Measurements from ENCODE around the gene TCEA2.

The TCEA2 gene

DNA sequence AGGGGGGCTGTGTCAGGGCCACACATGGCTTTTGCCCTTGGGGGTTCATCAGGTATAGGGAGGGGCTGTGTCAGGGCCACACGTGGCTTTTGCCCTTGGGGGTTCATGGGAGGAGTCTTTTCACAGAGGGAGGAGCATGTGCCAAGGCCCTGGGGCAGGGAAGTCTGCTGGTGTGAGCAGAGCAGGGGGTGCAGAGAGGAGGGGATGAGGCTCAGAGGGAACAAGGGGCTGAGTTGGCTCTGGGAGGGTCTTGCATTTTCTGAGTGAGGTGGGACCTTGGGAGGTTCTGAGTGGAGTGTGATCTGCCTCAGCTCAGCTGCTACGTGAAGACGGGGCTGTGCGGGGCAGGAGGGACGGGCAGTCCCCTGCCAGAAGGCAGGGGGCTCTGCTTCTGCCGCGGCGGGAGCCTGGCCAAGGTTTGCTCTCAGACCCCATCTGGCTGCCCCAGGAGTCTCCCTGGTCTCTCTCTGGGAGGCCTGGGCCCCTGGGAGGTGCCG, 7.6 kb upstream of the TCEA2 start:
- H3K4me3 ChIP-seq, result no peak overlapping the region
- no peaks in the 10 kb centered on the region for H3K9me3 ChIP-seq (ENCODE audit: low read depth, low read length)
- no peak overlapping the region; the same call in 1 of the 2 replicates for H3K27ac ChIP-seq
- H3K9ac ChIP-seq (ENCODE audit: insufficient read length), result no peak overlapping the region
- no peaks in the 10 kb centered on the region for H3K36me3 ChIP-seq (ENCODE audit: insufficient read depth, low read length)
- TF ChIP-seq POLR2AphosphoS5 (IDR thresholded peaks at IDR 0.05; ENCODE audit: borderline replicate concordance, low read depth, low read length) (no peak), EZH2 (IDR thresholded peaks at IDR 0.05) (no peak), FOXP2 (optimal IDR thresholded peaks at IDR 0.05; ENCODE audit: control extremely low read depth, extremely low read length, insufficient read depth) (no peak)
- no peak for DNase-seq (ENCODE audit: low read depth, low spot score)

GRCh38 chr20:64055893-64056638, 6.9 kb upstream of the TCEA2 start:
- Histone ChIP-seq H3K9me3 (ENCODE audit: low read depth, low read length) (no peaks in the 10 kb centered on the region), H3K36me3 (ENCODE audit: insufficient read depth, low read length) (no peaks in the 10 kb centered on the region), H3K27ac (no peak overlapping the region), H3K9ac (ENCODE audit: insufficient read length) (no peak overlapping the region), H3K4me3 (no peak overlapping the region)
- no peak for DNase-seq (ENCODE audit: low read depth, low spot score)
- TF ChIP-seq POLR2AphosphoS5 (IDR thresholded peaks at IDR 0.05; ENCODE audit: borderline replicate concordance, low read depth, low read length) (no peak), FOXP2 (optimal IDR thresholded peaks at IDR 0.05; ENCODE audit: control extremely low read depth, extremely low read length, insufficient read depth) (no peak), EZH2 (IDR thresholded peaks at IDR 0.05) (no peak)

GRCh38 chr20:64056639-64056888, 6.4 kb upstream of the TCEA2 start:
- Histone ChIP-seq H3K27ac (no peak overlapping the region; the same call in 1 of the 2 replicates), H3K9me3 (ENCODE audit: low read depth, low read length) (no peaks in the 10 kb centered on the region), H3K4me3 (no peak overlapping the region), H3K36me3 (ENCODE audit: insufficient read depth, low read length) (no peaks in the 10 kb centered on the region), H3K9ac (ENCODE audit: insufficient read length) (no peak overlapping the region)
- no peak for DNase-seq (ENCODE audit: low read depth, low spot score)
- TF ChIP-seq POLR2AphosphoS5 (IDR thresholded peaks at IDR 0.05; ENCODE audit: borderline replicate concordance, low read depth, low read length) (no peak), FOXP2 (optimal IDR thresholded peaks at IDR 0.05; ENCODE audit: control extremely low read depth, extremely low read length, insufficient read depth) (no peak), EZH2 (IDR thresholded peaks at IDR 0.05) (no peak)

- H3K4me3 ChIP-seq, result no peak overlapping the region
- peak overlapping the region; percentile 62 for H3K27ac ChIP-seq
- DNase-seq (ENCODE audit: low read depth, low spot score), result no peak
- no peak overlapping the region for H3K9ac ChIP-seq (ENCODE audit: insufficient read length)
- H3K36me3 ChIP-seq (ENCODE audit: insufficient read depth, low read length), result no peaks in the 10 kb centered on the region
- H3K9me3 ChIP-seq (ENCODE audit: low read depth, low read length), result no peaks in the 10 kb centered on the region
- no peak for TF ChIP-seq FOXP2 (optimal IDR thresholded peaks at IDR 0.05; ENCODE audit: control extremely low read depth, extremely low read length, insufficient read depth)
These were observed 5.9 kb upstream of the TCEA2 start for GRCh38 chr20:64056889-64057627.

DNA sequence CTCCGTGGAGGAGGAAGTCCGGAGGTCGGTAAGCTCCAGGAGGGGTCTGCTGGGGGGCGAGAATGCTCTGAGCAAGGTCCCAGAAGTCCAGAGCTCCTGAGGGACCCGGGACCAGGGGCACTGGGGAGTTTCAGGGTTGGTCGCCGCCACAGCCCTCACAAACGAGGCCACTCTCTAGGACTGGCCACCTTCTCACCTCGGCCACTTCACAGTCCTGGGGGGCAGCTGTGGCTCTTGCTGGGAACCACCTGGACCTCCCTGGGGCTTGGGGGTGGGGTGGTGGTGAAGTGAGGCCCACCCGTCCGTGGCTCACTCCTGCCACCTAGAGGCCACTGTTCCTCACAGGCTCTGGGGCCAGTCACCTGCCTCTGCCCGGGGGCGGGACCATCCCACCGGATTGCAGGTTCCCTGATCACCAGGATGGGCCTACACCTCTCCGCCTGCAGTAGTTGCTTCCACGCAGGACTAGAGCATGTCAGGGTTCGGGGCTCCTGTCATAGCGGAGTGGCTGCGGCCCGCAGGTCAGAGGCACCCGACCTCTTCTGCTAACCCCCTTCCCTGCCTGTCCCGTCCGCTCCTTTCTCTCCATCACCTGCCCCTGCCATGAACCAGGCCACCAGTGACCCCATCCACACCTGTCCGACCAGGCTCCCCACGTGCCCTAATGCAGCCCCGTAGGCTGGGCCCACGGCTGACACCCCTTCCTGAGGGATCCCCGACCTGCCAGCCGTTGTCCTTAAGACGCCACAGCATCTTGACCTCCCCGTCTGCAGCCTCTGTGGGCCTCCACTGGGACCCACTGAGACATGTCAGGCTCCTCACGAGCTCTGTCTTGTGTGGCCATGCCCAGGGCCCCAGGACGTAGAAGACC, 5.1 kb upstream of the TCEA2 start:
- DNase-seq (ENCODE audit: low read depth, low spot score), result no peak
- H3K9ac ChIP-seq (ENCODE audit: insufficient read length), result no peak overlapping the region
- H3K27ac ChIP-seq, result no peak overlapping the region; the same call in 1 of the 2 replicates
- TF ChIP-seq FOXP2 (optimal IDR thresholded peaks at IDR 0.05; ENCODE audit: control extremely low read depth, extremely low read length, insufficient read depth) (no peak), EZH2 (IDR thresholded peaks at IDR 0.05) (no peak), POLR2AphosphoS5 (IDR thresholded peaks at IDR 0.05; ENCODE audit: borderline replicate concordance, low read depth, low read length) (no peak)
- H3K4me3 ChIP-seq, result no peak overlapping the region
- no peaks in the 10 kb centered on the region for H3K36me3 ChIP-seq (ENCODE audit: insufficient read depth, low read length)
- H3K9me3 ChIP-seq (ENCODE audit: low read depth, low read length), result no peaks in the 10 kb centered on the region

DNA sequence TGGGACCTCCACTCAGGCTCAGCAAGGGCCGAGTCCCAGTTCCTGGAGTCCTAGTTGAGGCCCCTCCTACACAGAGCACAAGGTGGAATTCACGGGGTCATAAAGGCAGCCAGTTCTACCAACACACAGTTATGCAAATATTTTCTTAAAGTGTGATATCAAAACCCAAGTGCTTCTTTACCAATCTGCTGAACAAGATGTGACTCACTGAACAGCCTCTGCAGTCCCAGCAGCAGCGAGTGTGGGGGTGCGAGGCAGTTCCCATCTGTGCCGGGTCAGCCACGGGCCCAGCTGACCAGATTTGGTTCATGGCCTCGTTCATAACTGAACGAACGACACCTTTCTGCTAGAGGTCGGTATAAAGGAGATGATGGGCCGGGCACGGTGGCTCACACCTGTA, 4.5 kb upstream of the TCEA2 start:
- no peak for DNase-seq (ENCODE audit: low read depth, low spot score)
- Histone ChIP-seq H3K9ac (ENCODE audit: insufficient read length) (no peak overlapping the region), H3K27ac (no peak overlapping the region), H3K9me3 (ENCODE audit: low read depth, low read length) (no peaks in the 10 kb centered on the region), H3K36me3 (ENCODE audit: insufficient read depth, low read length) (no peaks in the 10 kb centered on the region), H3K4me3 (no peak overlapping the region)
- no peak for TF ChIP-seq EZH2 (IDR thresholded peaks at IDR 0.05)
- no peak for TF ChIP-seq FOXP2 (optimal IDR thresholded peaks at IDR 0.05; ENCODE audit: control extremely low read depth, extremely low read length, insufficient read depth)
- TF ChIP-seq POLR2AphosphoS5 (IDR thresholded peaks at IDR 0.05; ENCODE audit: borderline replicate concordance, low read depth, low read length), result no peak

DNA sequence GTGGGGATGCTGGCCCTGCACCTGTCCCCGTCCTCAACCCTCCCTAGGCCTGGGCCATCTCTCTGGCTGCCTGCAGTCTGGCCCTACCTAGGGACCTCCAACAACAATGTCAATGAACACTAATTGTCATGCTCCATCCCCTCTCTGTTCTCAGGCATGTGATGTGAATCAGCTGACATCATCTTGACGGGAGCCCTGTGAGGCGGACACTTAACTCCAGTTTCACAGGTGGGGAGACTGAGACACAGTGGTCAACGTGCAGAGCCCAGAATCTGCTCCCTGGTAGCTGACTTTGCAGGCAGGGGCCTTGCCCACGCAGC, 762 bp upstream of the TCEA2 start:
- DNase-seq (ENCODE audit: low read depth, low spot score), result no peak

More for the DNA sequence above, 762 bp upstream of the TCEA2 start:
- Histone ChIP-seq H3K9ac (ENCODE audit: insufficient read length) (peak overlapping the region; percentile 78), H3K9me3 (ENCODE audit: low read depth, low read length) (no peaks in the 10 kb centered on the region), H3K36me3 (ENCODE audit: insufficient read depth, low read length) (no peaks in the 10 kb centered on the region), H3K4me3 (peak overlapping the region; percentile 87; the same call in 1 of the 2 replicates), H3K27ac (peak overlapping the region; percentile 26; the same call in 1 of the 2 replicates)
- TF ChIP-seq EZH2 (IDR thresholded peaks at IDR 0.05), result no peak
- TF ChIP-seq FOXP2 (optimal IDR thresholded peaks at IDR 0.05; ENCODE audit: control extremely low read depth, extremely low read length, insufficient read depth), result no peak
- no peak for TF ChIP-seq POLR2AphosphoS5 (IDR thresholded peaks at IDR 0.05; ENCODE audit: borderline replicate concordance, low read depth, low read length)

Data from SK-N-MC (cell line).